RPMI8226 (cell line): ENCODE measurements around the gene MMP23B.
"Not testable (repeated sequence)": the region's sequence is repeated elsewhere in the genome, so short reads cannot be mapped to it uniquely, and the experiment has no call there.

ENCODE experiments used
- DNase-seq: peaks from one replicate; pipeline ENCODE4 v3.0.0-alpha.2; 2015

Gene MMP23B

GRCh38 chr1:1631782-1632420 lies at the start of gene MMP23B:
TSS of gene MMP23B (plus strand) at chr1:1632173. CDS start at chr1:1632219, 46 bp downstream.
- no peak for DNase-seq

GRCh38 chr1:1582585-1583346 lies 49.2 kb upstream of the MMP23B start:
- peak; percentile 77 for DNase-seq

GRCh38 chr1:1583347-1584010 lies 48.5 kb upstream of the MMP23B start:
- DNase-seq = no peak

GRCh38 chr1:1591452-1591851 lies 40.5 kb upstream of the MMP23B start:
- DNase-seq = no peak

- peak; percentile 3 for DNase-seq
Observed at GRCh38 chr1:1593834-1594601, 38.0 kb upstream of the MMP23B start.

- DNase-seq = peak; percentile 46
Observed at GRCh38 chr1:1594602-1595260, 37.2 kb upstream of the MMP23B start.

GRCh38 chr1:1595341-1595740 lies 36.6 kb upstream of the MMP23B start:
- not testable (repeated sequence) for DNase-seq

- DNase-seq = peak; percentile 21
Observed at GRCh38 chr1:1596493-1597274, 35.3 kb upstream of the MMP23B start.

- peak; percentile 87 for DNase-seq
Observed at GRCh38 chr1:1597275-1597930, 34.6 kb upstream of the MMP23B start.

GRCh38 chr1:1598051-1598719 lies 33.8 kb upstream of the MMP23B start:
- DNase-seq = no peak

GRCh38 chr1:1598720-1599029 lies 33.3 kb upstream of the MMP23B start:
- DNase-seq = no peak

GRCh38 chr1:1599030-1599934 lies 32.7 kb upstream of the MMP23B start:
- DNase-seq = peak; percentile 81

GRCh38 chr1:1599935-1600860 lies 31.8 kb upstream of the MMP23B start, which contains the start of gene FNDC10:
TSS of gene FNDC10 (minus strand) at chr1:1600135. CDS start at chr1:1600015, 120 bp downstream.
- DNase-seq = peak; percentile 48

- DNase-seq = peak; percentile 3
Observed at GRCh38 chr1:1600861-1601563, 31.0 kb upstream of the MMP23B start.

GRCh38 chr1:1601564-1602303 lies 30.2 kb upstream of the MMP23B start:
- no peak for DNase-seq

GRCh38 chr1:1602304-1602967 lies 29.5 kb upstream of the MMP23B start:
- peak; percentile 89 for DNase-seq
